ENCODE measurements around the gene CISD1.
"Not testable (repeated sequence)": the region's sequence is repeated elsewhere in the genome, so short reads cannot be mapped to it uniquely, and the experiment has no call there.

Gene CISD1

GRCh38 chr10:58241346-58241745, 27.6 kb upstream of the CISD1 start:
- Histone ChIP-seq H3K9me3 (replicated peaks in 1 of 11) (peaks cover 26 to 61% (median 49%) of the 10 kb centered on the region in 11 experiments), H3K27me3 (no peaks in the 10 kb centered on the region), H3K4me2 (peak overlapping the region in 10 of 11 experiments; percentile 11 to 61 (median 30); a peak in 15 of 22 replicates), H3K36me3 (peaks cover 22 to 58% (median 43%) of the 10 kb centered on the region in 11 experiments), H3K9ac (no peak overlapping the region; a peak in 1 of 22 replicates), H3K4me1 (peaks cover 14 to 31% (median 25%) of the 10 kb centered on the region in 10 experiments), H4K20me1 (peaks cover 8 to 63% (median 33%) of the 10 kb centered on the region in 11 experiments; a peak in 15 of 22 replicates), H3K4me3 (no peak overlapping the region), H3K27ac (0 out of 22 replicates have a peak overlapping the region, but pooled peaks of 1 of the 11 experiments have one; percentile 38)
- TF ChIP-seq Cebpa-rat (IDR thresholded peaks at IDR 0.05), result no peak

- Histone ChIP-seq H3K4me3 (0 out of 20 replicates have a peak overlapping the region, but pooled peaks of 1 of the 10 experiments have one; percentile 28), H3K9ac (no peak overlapping the region), H3K27me3 (no peaks in the 10 kb centered on the region), H3K27ac (no peak overlapping the region), H4K20me1 (peaks cover 8 to 53% (median 30%) of the 10 kb centered on the region in 11 experiments; a peak in 15 of 22 replicates), H3K4me1 (peaks cover 14 to 31% (median 25%) of the 10 kb centered on the region in 10 experiments), H3K36me3 (peaks cover 4 to 39% (median 26%) of the 10 kb centered on the region in 11 experiments; a peak in 21 of 22 replicates), H3K4me2 (no peak overlapping the region), H3K9me3 (replicated peaks in 1 of 11) (peaks cover 27 to 59% (median 47%) of the 10 kb centered on the region in 11 experiments)
- TF ChIP-seq Cebpa-rat (IDR thresholded peaks at IDR 0.05), result no peak
Observed at GRCh38 chr10:58243269-58243668, 25.7 kb upstream of the CISD1 start.

- Histone ChIP-seq H3K4me1 (peaks cover 14 to 31% (median 25%) of the 10 kb centered on the region in 10 experiments), H3K9me3 (replicated peaks in 1 of 11) (peaks cover 27 to 65% (median 52%) of the 10 kb centered on the region in 11 experiments), H3K4me3 (0 out of 20 replicates have a peak overlapping the region, but pooled peaks of 1 of the 10 experiments have one; percentile 28), H3K36me3 (peaks cover 4 to 39% (median 27%) of the 10 kb centered on the region in 11 experiments; a peak in 21 of 22 replicates), H4K20me1 (peaks cover 8 to 48% (median 25%) of the 10 kb centered on the region in 11 experiments; a peak in 15 of 22 replicates)
- not testable (repeated sequence) for H3K9ac ChIP-seq, H3K27ac ChIP-seq, H3K4me2 ChIP-seq, H3K27me3 ChIP-seq
Observed at GRCh38 chr10:58243801-58244200, 25.2 kb upstream of the CISD1 start.

GRCh38 chr10:58244242-58244641, 24.7 kb upstream of the CISD1 start:
- H3K27me3 ChIP-seq, H3K4me3 ChIP-seq, H3K9ac ChIP-seq, H3K4me2 ChIP-seq, H3K27ac ChIP-seq: not testable (repeated sequence)
- Histone ChIP-seq H3K9me3 (replicated peaks in 1 of 11) (peaks cover 27 to 69% (median 57%) of the 10 kb centered on the region in 11 experiments), H3K4me1 (peaks cover 14 to 34% (median 24%) of the 10 kb centered on the region in 10 experiments), H3K36me3 (peaks cover 4 to 39% (median 30%) of the 10 kb centered on the region in 11 experiments; a peak in 21 of 22 replicates), H4K20me1 (peaks cover 5 to 43% (median 23%) of the 10 kb centered on the region in 11 experiments; a peak in 15 of 22 replicates)

- H3K4me3 ChIP-seq, H3K27me3 ChIP-seq, H3K4me2 ChIP-seq, H3K9ac ChIP-seq, H3K27ac ChIP-seq: not testable (repeated sequence)
- Histone ChIP-seq H4K20me1 (peaks cover under 1 to 40% (median 19%) of the 10 kb centered on the region in 11 experiments; a peak in 15 of 22 replicates), H3K4me1 (peaks cover 11 to 32% (median 20%) of the 10 kb centered on the region in 10 experiments), H3K36me3 (peaks cover 4 to 42% (median 30%) of the 10 kb centered on the region in 11 experiments; a peak in 21 of 22 replicates), H3K9me3 (replicated peaks in 1 of 11) (peaks cover 27 to 69% (median 61%) of the 10 kb centered on the region in 11 experiments)
Observed at GRCh38 chr10:58244666-58245065, 24.3 kb upstream of the CISD1 start.

GRCh38 chr10:58253184-58253583, 15.8 kb upstream of the CISD1 start:
- H3K36me3 ChIP-seq, result peaks cover 47 to 80% (median 70%) of the 10 kb centered on the region in 11 experiments
- H3K9ac ChIP-seq, result no peak overlapping the region
- no peak overlapping the region; a peak in 1 of 20 replicates for H3K4me3 ChIP-seq
- TF ChIP-seq Cebpa-rat (IDR thresholded peaks at IDR 0.05), result no peak
- H3K27me3 ChIP-seq, result no peaks in the 10 kb centered on the region
- H3K27ac ChIP-seq, result no peak overlapping the region
- peaks cover 59 to 99% (median 89%) of the 10 kb centered on the region in 11 experiments for H3K9me3 ChIP-seq (replicated peaks in 1 of 11)
- H3K4me2 ChIP-seq, result peak overlapping the region in 2 of 11 experiments; percentile 25 to 34; a peak in 4 of 22 replicates
- peaks cover 0 to 43% (median 0%) of the 10 kb centered on the region in 11 experiments; a peak in 2 of 22 replicates for H4K20me1 ChIP-seq
- H3K4me1 ChIP-seq, result peaks cover 0 to 14% (median 5%) of the 10 kb centered on the region in 10 experiments; a peak in 7 of 20 replicates

- H3K36me3 ChIP-seq, result peaks cover 56 to 90% (median 73%) of the 10 kb centered on the region in 11 experiments
- no peak overlapping the region for H3K9ac ChIP-seq
- no peaks in the 10 kb centered on the region for H3K27me3 ChIP-seq
- H3K4me3 ChIP-seq, result peak overlapping the region in 1 of 10 experiments; percentile 2; a peak in 1 of 20 replicates
- H3K9me3 ChIP-seq (replicated peaks in 1 of 11), result peaks cover 59 to 98% (median 87%) of the 10 kb centered on the region in 11 experiments
- no peak for TF ChIP-seq Cebpa-rat (IDR thresholded peaks at IDR 0.05)
- H3K4me2 ChIP-seq, result no peak overlapping the region; a peak in 1 of 22 replicates
- H3K27ac ChIP-seq, result no peak overlapping the region
- H3K4me1 ChIP-seq, result peaks cover 0 to 16% (median 2%) of the 10 kb centered on the region in 10 experiments; a peak in 6 of 20 replicates
- peaks cover 0 to 54% (median 0%) of the 10 kb centered on the region in 11 experiments; a peak in 4 of 22 replicates for H4K20me1 ChIP-seq
Observed at GRCh38 chr10:58254644-58255043, 14.3 kb upstream of the CISD1 start.

GRCh38 chr10:58256013-58256780, 12.8 kb upstream of the CISD1 start:
- not testable (repeated sequence) for H3K4me3 ChIP-seq, H3K27me3 ChIP-seq, H3K27ac ChIP-seq, H3K9ac ChIP-seq, H3K4me2 ChIP-seq
- peaks cover 0 to 32% (median 5%) of the 10 kb centered on the region in 10 experiments; a peak in 9 of 20 replicates for H3K4me1 ChIP-seq
- peaks cover 56 to 89% (median 76%) of the 10 kb centered on the region in 11 experiments for H3K36me3 ChIP-seq
- H3K9me3 ChIP-seq (replicated peaks in 1 of 11), result peaks cover 59 to 90% (median 84%) of the 10 kb centered on the region in 11 experiments
- H4K20me1 ChIP-seq, result peaks cover 0 to 63% (median 0%) of the 10 kb centered on the region in 11 experiments; a peak in 5 of 22 replicates

All from BLaER1 treated with 17β-estradiol and CSF1 and Interleukin-3, amounts not matched to agents 10 nM and 100 nM (cell line).